Upper lobe of left lung (tissue), 6 donors: Measurements from ENCODE around the gene NEUROG1. TPM values are rescaled to one million over a fixed set of nuclear protein-coding genes. Genes with fewer than 3 reads are reported as not detected.
A peak's percentile ranks its signal among the peaks of the same experiment; 100 is the strongest.

Experiments used
- ATAC-seq, 2 donors: fragments of 200-7000 bp; cut with Tn5 transposase; one replicate each; pipeline ENCODE4 v1.9.1; 2022; ENCODE audit warnings: mild to moderate bottlenecking in 2 of 2, moderate library complexity in 2 of 2; ENCODE audit not compliant: low FRiP score in 2 of 2
- DNase-seq, 2 donors: peaks; one replicate each; pipeline ENCODE4 v3.0.0-alpha.2; 2019 to 2020
- H3K27ac ChIP-seq, 4 donors: fragments of 200-600 bp; sonication (generic); one replicate each; pipeline ENCODE4 v1.5.1; 2016 to 2019
- H3K27me3 ChIP-seq, 4 donors: fragments of 200-600 bp; sonication (generic); one replicate each; pipeline ENCODE4 v1.5.1; 2017 to 2019
- H3K36me3 ChIP-seq, 4 donors: fragments of 200-600 bp; sonication (generic); one replicate each; pipeline ENCODE4 v1.5.1; 2016 to 2019
- H3K4me1 ChIP-seq, 4 donors: fragments of 200-600 bp; sonication (generic); one replicate each; pipeline ENCODE4 v1.5.1; 2018 to 2019
- H3K4me3 ChIP-seq, 4 donors: fragments of 200-600 bp; sonication (generic); one replicate each; pipeline ENCODE4 v1.5.1; 2017 to 2019; ENCODE audit warnings: mild to moderate bottlenecking in 2 of 4, moderate library complexity in 1 of 4
- H3K9me3 ChIP-seq, 4 donors: fragments of 200-600 bp; sonication (generic); one replicate each; pipeline ENCODE4 v1.5.1; 2018 to 2019
- CTCF ChIP-seq, 6 experiments: fragments of 450-650 bp in 4 of 6; fragments of 200-600 bp in 2 of 6; sonication (generic) in 2 of 6; IDR thresholded peaks; one replicate each; pipeline ENCODE4 v1.5.1; 2016 to 2019; ENCODE audit warnings: antibody characterized with exemption in 6 of 6
- EP300 ChIP-seq, 4 donors: sonication (generic); formaldehyde crosslinking; IDR thresholded peaks; one replicate each; pipeline ENCODE4 v1.5.1; 2017; ENCODE audit warnings: antibody characterized with exemption in 4 of 4, control low read depth in 2 of 4
- POLR2A ChIP-seq, 4 donors: fragments of 450-650 bp; IDR thresholded peaks; one replicate each; pipeline ENCODE4 v1.5.1; 2016 to 2017; ENCODE audit warnings: antibody characterized with exemption in 4 of 4, mild to moderate bottlenecking in 2 of 4
- POLR2AphosphoS5 ChIP-seq, 2 donors: sonication (generic); formaldehyde crosslinking; IDR thresholded peaks; one replicate each; pipeline ENCODE4 v1.5.1; 2017; ENCODE audit warnings: antibody characterized with exemption in 2 of 2
- WGBS, 2 donors: methylation state at CpG; one replicate each; pipeline ENCODE4 v1.1.5; 2017 to 2018; 5-methylcytosine and 5-hydroxymethylcytosine counted together
- total RNA-seq, 6 donors: library from RNA; depleted of rRNA in 4 of 6; stranded (reverse); fragments of >200 nt in 4 of 6; gene quantifications; one replicate each; pipeline versions ENCODE4 v1.1.0 to v1.2.1, GENCODE V29; 2016 to 2021
- donor health status: DM: no; HTN: no; CAD: no; lungs with moderate emphysema.
- donor health status: DM: no; HTN: yes; CAD: no; lungs with severe emphysema.

Gene NEUROG1
- total RNA-seq, 6 donors from 2014 or later, result not detected

DNA sequence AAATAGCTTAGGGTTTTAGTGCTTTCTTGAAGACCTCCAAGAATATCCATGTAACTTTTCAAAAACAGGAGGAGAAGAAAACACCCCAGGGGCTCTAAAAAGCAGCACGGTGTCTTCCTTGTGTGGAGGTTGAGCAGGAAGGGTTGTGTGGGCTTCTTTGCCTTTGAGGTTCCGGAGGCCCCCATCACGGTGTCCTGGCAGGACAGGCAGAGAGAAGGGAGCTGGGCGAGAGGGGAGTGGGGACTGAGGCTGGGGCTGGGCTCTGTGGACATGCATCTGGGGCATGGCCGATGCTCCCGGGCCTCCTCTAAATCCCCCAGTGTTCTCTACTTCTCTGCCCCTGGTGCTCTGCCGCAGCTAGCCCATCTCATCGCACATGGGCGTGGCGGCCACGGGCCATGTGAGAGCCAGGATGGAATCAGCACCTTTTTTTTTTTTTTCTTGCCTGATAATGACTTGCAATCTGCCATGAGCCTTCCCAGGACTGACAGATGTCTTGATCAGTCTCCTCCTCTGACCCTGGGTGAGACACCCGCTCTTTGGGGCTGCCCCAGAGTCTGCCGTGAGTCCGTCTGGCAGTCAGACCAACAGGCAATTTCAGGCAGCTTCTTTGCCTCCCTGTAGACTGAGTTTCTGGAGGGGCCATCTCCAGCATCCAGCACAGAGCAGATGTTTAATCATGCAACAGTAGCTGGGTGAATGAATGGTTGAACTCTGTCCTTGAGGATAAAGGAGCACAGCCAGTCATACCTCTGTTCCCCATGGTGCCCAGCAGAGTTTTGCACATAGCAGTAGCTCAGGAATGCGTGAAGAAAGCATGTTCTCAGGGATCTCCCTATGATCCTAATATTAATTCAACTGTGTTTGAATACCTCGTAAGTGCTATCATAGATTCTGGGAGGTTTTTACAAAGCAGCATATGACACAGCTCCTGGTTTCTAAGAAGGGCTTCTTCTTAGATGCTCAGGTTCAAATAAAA lies 30.9 kb upstream of the NEUROG1 start:
- DNase-seq (peak in 1 of 2 donors; percentile 63), ATAC-seq (no peak)
- WGBS, 2 donors, result 76 to 81% methylated on average over 16 of the region's 16 CpGs
- H3K9me3 ChIP-seq, result no peaks in the 10 kb centered on the region
- TF ChIP-seq POLR2AphosphoS5 (IDR thresholded peaks at IDR 0.05) (no peak), CTCF (IDR thresholded peaks at IDR 0.05) (no peak), POLR2A (IDR thresholded peaks at IDR 0.05) (no peak), EP300 (IDR thresholded peaks at IDR 0.05) (no peak)
- no peak overlapping the region for H3K27ac ChIP-seq
- H3K4me3 ChIP-seq, result no peak overlapping the region
- no peaks in the 10 kb centered on the region for H3K4me1 ChIP-seq
- no peaks in the 10 kb centered on the region for H3K36me3 ChIP-seq
- H3K27me3 ChIP-seq, result no peaks in the 10 kb centered on the region

- 26% methylated on average over 15 to 16 of the region's 16 CpGs for WGBS, 2 donors
- H3K4me3 ChIP-seq, result no peak overlapping the region
- peak; percentile 50 to 79 (median 68) for TF ChIP-seq CTCF (IDR thresholded peaks at IDR 0.05)
- TF ChIP-seq POLR2A (IDR thresholded peaks at IDR 0.05), result no peak
- H3K27me3 ChIP-seq, result no peaks in the 10 kb centered on the region
- no peaks in the 10 kb centered on the region for H3K36me3 ChIP-seq
- no peaks in the 10 kb centered on the region for H3K9me3 ChIP-seq
- H3K4me1 ChIP-seq, result peaks cover 0 to 2% (median 0%) of the 10 kb centered on the region in 4 donors
- no peak overlapping the region for H3K27ac ChIP-seq
- ATAC-seq (peak; percentile 66), DNase-seq (peak; percentile 74 to 86)
Observed at GRCh38 chr5:135565725-135566421, 30.1 kb upstream of the NEUROG1 start.

DNA sequence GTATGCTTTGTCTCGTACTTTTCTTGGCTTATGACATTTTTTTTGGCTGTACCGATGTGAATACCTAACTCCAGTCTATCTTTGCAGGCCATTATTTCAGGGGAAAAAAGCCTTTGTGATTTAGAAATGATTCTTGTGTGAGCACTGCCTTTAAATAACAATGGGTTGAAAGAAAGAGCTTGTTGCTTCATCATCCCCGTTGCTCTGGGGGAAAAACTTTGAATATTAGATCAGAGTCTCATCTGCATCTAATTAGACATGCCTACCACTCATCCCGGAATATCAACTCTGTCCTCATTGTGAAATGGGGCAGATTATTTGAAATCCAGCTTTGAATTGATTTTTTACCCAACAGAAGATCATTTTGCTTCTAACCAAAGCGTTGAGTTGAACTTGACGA lies 29.5 kb upstream of the NEUROG1 start:
- no peak overlapping the region for H3K27ac ChIP-seq
- TF ChIP-seq CTCF (IDR thresholded peaks at IDR 0.05) (no peak), POLR2AphosphoS5 (IDR thresholded peaks at IDR 0.05) (no peak), EP300 (IDR thresholded peaks at IDR 0.05) (no peak), POLR2A (IDR thresholded peaks at IDR 0.05) (no peak)
- ATAC-seq, result no peak

DNA sequence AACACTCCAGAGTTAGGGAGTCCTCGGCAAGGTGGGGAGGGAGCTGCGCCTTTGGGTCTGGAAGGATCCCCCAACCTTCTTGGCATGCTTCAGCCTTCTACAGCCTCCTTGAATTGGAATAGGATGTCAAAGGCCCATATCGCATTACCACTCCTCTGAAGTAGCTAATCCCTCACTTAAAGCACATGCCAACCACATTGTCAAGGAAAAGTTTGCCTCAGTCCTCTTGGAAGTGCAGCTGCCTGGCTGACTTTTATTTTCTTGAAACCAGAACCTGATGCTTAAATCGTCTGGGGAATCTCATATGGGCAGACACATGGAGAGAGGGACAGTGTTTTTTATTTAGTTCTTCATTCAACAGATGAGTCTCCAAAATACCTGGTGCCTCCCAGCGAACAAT lies 28.6 kb upstream of the NEUROG1 start:
- no peak for DNase-seq
- H3K4me1 ChIP-seq, result peaks cover 0 to 5% (median 0%) of the 10 kb centered on the region in 4 donors
- no peaks in the 10 kb centered on the region for H3K9me3 ChIP-seq
- no peak overlapping the region for H3K27ac ChIP-seq
- WGBS, 2 donors, result 70 to 88% methylated on average over 4 to 5 of the region's 5 CpGs
- ATAC-seq, result no peak
- TF ChIP-seq EP300 (IDR thresholded peaks at IDR 0.05), result no peak
- TF ChIP-seq CTCF (IDR thresholded peaks at IDR 0.05), result no peak
- TF ChIP-seq POLR2AphosphoS5 (IDR thresholded peaks at IDR 0.05), result no peak
- TF ChIP-seq POLR2A (IDR thresholded peaks at IDR 0.05), result no peak
- no peaks in the 10 kb centered on the region for H3K36me3 ChIP-seq
- H3K4me3 ChIP-seq, result no peak overlapping the region
- H3K27me3 ChIP-seq, result no peaks in the 10 kb centered on the region

More for the DNA sequence above, 29.5 kb upstream of the NEUROG1 start:
- no peaks in the 10 kb centered on the region for H3K36me3 ChIP-seq
- no peaks in the 10 kb centered on the region for H3K9me3 ChIP-seq
- peaks cover 0 to 5% (median 0%) of the 10 kb centered on the region in 4 donors for H3K4me1 ChIP-seq
- DNase-seq, result no peak
- no peak overlapping the region for H3K4me3 ChIP-seq
- WGBS, 2 donors, result 78 to 80% methylated on average over 6 of the region's 6 CpGs
- no peaks in the 10 kb centered on the region for H3K27me3 ChIP-seq
